MM.1S (cell line): ENCODE data around the gene LDLRAD3.

Experiments
- CTCF ChIP-seq: fragments of 300-600 bp; sonication (generic); IDR thresholded peaks from 2 replicates; pipeline ENCODE4 v1.5.1; 2016; ENCODE audit warnings: antibody characterized with exemption, low read length, mixed read lengths
- EZH2 ChIP-seq: fragments of 300-600 bp; sonication (generic); optimal IDR thresholded peaks from 2 replicates; pipeline ENCODE3; 2017; ENCODE audit warnings: low read depth, mild to moderate bottlenecking, antibody characterized with exemption, low read length, mixed read lengths
- EZH2phosphoT487 ChIP-seq: fragments of 300-600 bp; sonication (generic); IDR thresholded peaks from 2 replicates; pipeline ENCODE4 v1.6.1; 2018; ENCODE audit warnings: antibody characterized with exemption, low read length

- TF ChIP-seq EZH2 (no peak), CTCF (no peak), EZH2phosphoT487 (no peak)
Observed at GRCh38 chr11:36105743-36106581, 162.1 kb downstream of the LDLRAD3 start.
